Body of pancreas (tissue), 4 donors: Measurements from ENCODE around the gene LRRC7. TPM values are rescaled to one million over a fixed set of nuclear protein-coding genes. Genes with fewer than 3 reads are reported as not detected.
A peak's percentile ranks its signal among the peaks of the same experiment; 100 is the strongest.

Experiments
- ATAC-seq: fragments of 150-250 bp; one replicate; pipeline ENCODE4 v1.9.1; 2016
- DNase-seq, 4 donors: peaks; one replicate each; pipeline ENCODE4 v3.0.0-alpha.2; 2019
- H3K27ac ChIP-seq, 4 donors: fragments of 200-600 bp; sonication (generic); 1 replicate in 3 of 4; 2 replicates in 1 of 4; pipeline versions ENCODE4 v1.5.1 to v1.6.1; 2016 to 2019; ENCODE audit warnings: mild to moderate bottlenecking in 1 of 4, mixed read lengths in 1 of 4, moderate library complexity in 1 of 4
- H3K27me3 ChIP-seq, 2 donors: fragments of 200-600 bp; sonication (generic); one replicate each; pipeline ENCODE4 v1.6.0; 2016; ENCODE audit warnings: mild to moderate bottlenecking in 1 of 2
- H3K36me3 ChIP-seq, 2 donors: fragments of 200-600 bp; sonication (generic); replicated peaks in 1 of 2; 2 replicates each; pipeline ENCODE4 v1.5.1; 2016; ENCODE audit warnings: low read depth in 2 of 2; ENCODE audit not compliant: insufficient read depth in 1 of 2
- H3K4me1 ChIP-seq: fragments of 200-600 bp; sonication (generic); one replicate; pipeline ENCODE4 v1.6.0; 2016
- H3K4me3 ChIP-seq, 2 donors: fragments of 200-600 bp; sonication (generic); 1 replicate in 1 of 2; 2 replicates in 1 of 2; pipeline ENCODE4 v1.5.1; 2016 to 2019
- H3K9me3 ChIP-seq, 3 donors: fragments of 200-600 bp; sonication (generic); 1 replicate in 2 of 3; 2 replicates in 1 of 3; pipeline ENCODE4 v1.5.1; 2016
- POLR2A ChIP-seq, 3 donors: fragments of 450-650 bp; IDR thresholded peaks; one replicate each; pipeline ENCODE4 v1.6.1; 2016; ENCODE audit warnings: antibody characterized with exemption in 3 of 3, mild to moderate bottlenecking in 2 of 3
- WGBS, 2 donors: methylation state at CpG; one replicate each; pipeline ENCODE4 v1.1.5; 2017; 5-methylcytosine and 5-hydroxymethylcytosine counted together
- intact Hi-C: fragments of 100-400 bp; cut with DNase I; formaldehyde crosslinking; loops from one replicate; pipeline ENCODE4 v1.15.1; 2023
- total RNA-seq, 2 donors: library from RNA; depleted of rRNA; stranded (reverse); fragments of >200 nt; gene quantifications; one replicate each; pipeline ENCODE4 v1.1.0, GENCODE V29; 2016
- TF ChIP-seq, protein P1 (sequence below), 7 experiments: fragments of 450-650 bp in 4 of 7; fragments of 200-600 bp in 3 of 7; sonication (generic) in 3 of 7; IDR thresholded peaks; one replicate each; pipeline ENCODE4 v1.5.1; 2016 to 2019; ENCODE audit warnings: antibody characterized with exemption in 7 of 7

The LRRC7 gene
- total RNA-seq, 2 donors from 2014 or later: 1.3 to 2.6 TPM

- Histone ChIP-seq H3K27ac (no peak overlapping the region), H3K36me3 (no peaks in the 10 kb centered on the region), H3K27me3 (no peaks in the 10 kb centered on the region), H3K9me3 (no peaks in the 10 kb centered on the region), H3K4me3 (no peak overlapping the region), H3K4me1 (no peaks in the 10 kb centered on the region)
- intact Hi-C loops: no loop called here
- no peak for TF ChIP-seq POLR2A (IDR thresholded peaks at IDR 0.05)
- ATAC-seq (no peak), DNase-seq (no peak)
- 48 to 58% methylated on average over 3 of the region's 3 CpGs for WGBS, 2 donors
These were observed 32.2 kb upstream of the LRRC7 start for GRCh38 chr1:69535490-69535889.

- TF ChIP-seq, protein P1, sequence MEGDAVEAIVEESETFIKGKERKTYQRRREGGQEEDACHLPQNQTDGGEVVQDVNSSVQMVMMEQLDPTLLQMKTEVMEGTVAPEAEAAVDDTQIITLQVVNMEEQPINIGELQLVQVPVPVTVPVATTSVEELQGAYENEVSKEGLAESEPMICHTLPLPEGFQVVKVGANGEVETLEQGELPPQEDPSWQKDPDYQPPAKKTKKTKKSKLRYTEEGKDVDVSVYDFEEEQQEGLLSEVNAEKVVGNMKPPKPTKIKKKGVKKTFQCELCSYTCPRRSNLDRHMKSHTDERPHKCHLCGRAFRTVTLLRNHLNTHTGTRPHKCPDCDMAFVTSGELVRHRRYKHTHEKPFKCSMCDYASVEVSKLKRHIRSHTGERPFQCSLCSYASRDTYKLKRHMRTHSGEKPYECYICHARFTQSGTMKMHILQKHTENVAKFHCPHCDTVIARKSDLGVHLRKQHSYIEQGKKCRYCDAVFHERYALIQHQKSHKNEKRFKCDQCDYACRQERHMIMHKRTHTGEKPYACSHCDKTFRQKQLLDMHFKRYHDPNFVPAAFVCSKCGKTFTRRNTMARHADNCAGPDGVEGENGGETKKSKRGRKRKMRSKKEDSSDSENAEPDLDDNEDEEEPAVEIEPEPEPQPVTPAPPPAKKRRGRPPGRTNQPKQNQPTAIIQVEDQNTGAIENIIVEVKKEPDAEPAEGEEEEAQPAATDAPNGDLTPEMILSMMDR (IDR thresholded peaks at IDR 0.05): no peak
- ATAC-seq: no peak
- H3K4me3 ChIP-seq: no peak overlapping the region
These were observed 27.7 kb upstream of the LRRC7 start for GRCh38 chr1:69540052-69540451.

GRCh38 chr1:69551476-69552324 is 16.0 kb upstream of the LRRC7 start:
- H3K27me3 ChIP-seq: no peaks in the 10 kb centered on the region
- no peak for DNase-seq
- H3K4me1 ChIP-seq: no peaks in the 10 kb centered on the region
- intact Hi-C loops: no loop called here
- H3K36me3 ChIP-seq: no peaks in the 10 kb centered on the region
- WGBS, 2 donors: 71 to 76% methylated on average over 8 of the region's 8 CpGs
- H3K9me3 ChIP-seq: no peaks in the 10 kb centered on the region
- no peak for TF ChIP-seq POLR2A (IDR thresholded peaks at IDR 0.05)
- TF ChIP-seq, protein P1 (IDR thresholded peaks at IDR 0.05): no peak
- H3K4me3 ChIP-seq: no peak overlapping the region
- no peak for ATAC-seq
- no peak overlapping the region for H3K27ac ChIP-seq

More at GRCh38 chr1:69540052-69540451, 27.7 kb upstream of the LRRC7 start:
- no peaks in the 10 kb centered on the region for H3K36me3 ChIP-seq
- H3K9me3 ChIP-seq: no peaks in the 10 kb centered on the region
- intact Hi-C loops: no loop called here
- no peak for DNase-seq
- H3K27ac ChIP-seq: no peak overlapping the region
- no peaks in the 10 kb centered on the region for H3K27me3 ChIP-seq
- no peaks in the 10 kb centered on the region for H3K4me1 ChIP-seq
- WGBS, 2 donors: 56 to 72% methylated on average over 6 of the region's 6 CpGs

GRCh38 chr1:69553726-69554125 is 14.0 kb upstream of the LRRC7 start:
- Histone ChIP-seq H3K4me1 (no peaks in the 10 kb centered on the region), H3K27ac (no peak overlapping the region), H3K4me3 (no peak overlapping the region), H3K9me3 (no peaks in the 10 kb centered on the region), H3K27me3 (no peaks in the 10 kb centered on the region), H3K36me3 (no peaks in the 10 kb centered on the region)
- no peak for DNase-seq
- WGBS, 2 donors: 67 to 72% methylated on average over 1 of the region's 1 CpG
- intact Hi-C loops: no loop called here
- TF ChIP-seq POLR2A (IDR thresholded peaks at IDR 0.05): no peak
- TF ChIP-seq, protein P1 (IDR thresholded peaks at IDR 0.05): no peak
- ATAC-seq: no peak

DNA sequence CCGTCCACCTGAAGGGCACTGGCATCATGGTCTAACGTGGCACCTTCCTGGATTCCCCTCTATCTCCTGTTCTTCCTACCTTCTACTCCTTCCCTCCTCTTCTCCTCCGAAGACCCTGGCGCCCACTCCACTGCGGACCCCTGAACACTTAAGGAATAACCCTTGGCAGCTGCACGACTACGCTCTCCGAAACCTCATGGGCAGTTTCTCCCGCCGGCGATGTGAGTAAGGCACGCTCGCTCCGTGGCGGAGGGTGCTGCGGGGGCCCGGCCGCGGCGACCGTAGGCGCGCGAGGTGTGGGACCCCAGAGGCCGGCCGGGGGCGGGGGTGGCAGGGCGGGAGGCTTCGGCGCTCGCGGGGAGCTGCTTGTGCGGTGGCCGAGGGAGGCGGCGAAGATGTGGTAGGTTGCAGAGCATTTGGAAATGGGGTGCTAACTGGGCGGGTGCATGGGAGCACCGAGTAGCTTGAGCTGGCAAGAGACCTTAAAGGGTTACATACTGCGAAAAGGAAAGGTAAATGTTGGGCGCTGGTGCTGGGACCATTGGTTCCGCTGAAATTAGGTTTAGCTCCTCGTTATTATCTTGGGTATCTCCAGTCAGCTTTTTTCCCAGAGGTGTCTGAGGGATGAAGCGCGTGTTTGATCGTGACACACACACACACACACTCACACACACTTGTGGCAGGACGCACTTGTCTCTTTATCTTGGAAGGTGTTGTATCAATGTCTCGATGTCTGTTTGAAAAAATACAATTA is 876 bp downstream of the LRRC7 start:
- ATAC-seq (no peak), DNase-seq (no peak)
- H3K4me1 ChIP-seq: peaks cover 25% of the 10 kb centered on the region
- H3K27ac ChIP-seq: peak overlapping the region in 1 of 4 donors; percentile 67
- peak overlapping the region; percentile 7 to 45 for H3K4me3 ChIP-seq
- H3K9me3 ChIP-seq: no peaks in the 10 kb centered on the region
- no peaks in the 10 kb centered on the region for H3K36me3 ChIP-seq
- intact Hi-C loops: no loop called here
- no peak for TF ChIP-seq POLR2A (IDR thresholded peaks at IDR 0.05)
- TF ChIP-seq, protein P1 (IDR thresholded peaks at IDR 0.05): no peak
- WGBS, 2 donors: 0 to 1% methylated on average over 44 to 46 of the region's 47 CpGs
- H3K27me3 ChIP-seq: peaks cover 0 to 3% of the 10 kb centered on the region in 2 donors
